Activated gamma-delta T cell treated with anti-CD3 and anti-CD28 coated beads, Interleukin-2, amount 50 U/mL, for 16 hours (primary cell): ENCODE measurements around the gene SSC5D.

Experiments used
- DNase-seq: peaks from one replicate; pipeline ENCODE4 v3.0.0-alpha.2; 2020; ENCODE audit warnings: low read depth

SSC5D gene

DNA sequence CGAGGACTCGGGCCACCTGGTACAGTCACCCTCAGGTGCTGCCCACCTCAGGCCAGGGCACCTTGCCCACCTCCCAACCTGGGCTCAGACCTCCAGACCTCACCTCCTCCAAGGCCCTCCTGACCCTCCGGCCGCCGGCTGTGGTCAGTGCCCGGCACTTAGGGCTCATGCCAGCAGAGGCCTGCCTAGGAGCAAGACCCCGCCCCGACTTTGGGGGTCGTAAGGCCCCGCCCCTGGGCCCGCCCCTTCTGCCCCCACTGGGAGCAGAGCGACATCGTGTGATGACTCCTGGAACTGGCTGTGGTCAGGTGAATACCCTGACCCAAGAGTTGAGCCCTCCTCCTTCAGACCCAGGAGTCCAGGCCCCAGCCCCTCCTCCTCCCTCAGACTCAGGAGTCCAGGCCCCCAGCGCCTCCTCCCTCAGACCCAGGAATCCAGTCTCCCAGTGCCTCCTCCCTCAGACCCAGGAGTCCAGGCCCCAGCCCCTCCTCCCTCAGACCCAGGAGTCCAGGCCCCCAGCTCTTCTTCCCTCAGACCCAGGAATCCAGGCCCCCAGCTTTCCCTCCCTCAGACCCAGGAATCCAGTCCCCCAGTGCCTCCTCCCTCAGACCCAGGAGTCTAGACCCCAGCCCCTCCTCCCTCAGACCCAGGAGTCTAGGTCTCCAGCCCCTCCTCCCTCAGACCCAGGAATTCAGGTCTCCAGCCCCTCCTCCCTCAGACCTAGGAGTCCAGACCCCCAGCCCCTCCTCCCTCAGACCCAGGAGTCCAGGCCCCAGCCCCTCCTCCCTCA lies 48.9 kb downstream of the SSC5D start, which contains the start of gene SBK2:
Gene SBK2, minus strand, starts transcription at position 183 of the 790 bp plus-strand sequence. CDS start 839 bp downstream, outside the sequence.
- no peak for DNase-seq

- no peak for DNase-seq
Measured at GRCh38 chr19:55537741-55538111, 49.5 kb downstream of the SSC5D start.

DNA sequence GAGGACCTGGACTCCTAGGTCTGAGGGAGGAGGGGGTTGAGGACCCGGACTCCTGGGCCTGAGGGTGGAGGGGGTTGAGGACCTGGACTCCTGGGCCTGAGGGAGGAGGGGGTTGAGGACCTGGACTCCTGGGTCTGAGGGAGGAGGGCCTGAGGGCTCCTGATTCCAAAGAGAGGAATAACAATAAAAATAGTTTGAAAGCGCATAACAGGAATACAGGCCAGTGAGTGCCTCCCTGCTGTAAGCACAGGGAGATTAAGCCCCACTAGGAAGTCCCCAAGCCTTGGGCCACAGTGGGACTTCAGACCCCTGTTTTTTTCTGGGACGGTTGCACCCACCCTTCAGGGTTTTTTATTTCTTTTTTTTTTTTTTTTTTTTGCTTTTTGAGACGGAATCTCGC lies 49.9 kb downstream of the SSC5D start:
- DNase-seq: no peak

GRCh38 chr19:55539090-55539984 lies 51.1 kb downstream of the SSC5D start:
- no peak for DNase-seq

GRCh38 chr19:55540619-55541018 lies 52.4 kb downstream of the SSC5D start:
- no peak for DNase-seq

GRCh38 chr19:55541091-55541490 lies 52.9 kb downstream of the SSC5D start:
- DNase-seq: no peak

DNA sequence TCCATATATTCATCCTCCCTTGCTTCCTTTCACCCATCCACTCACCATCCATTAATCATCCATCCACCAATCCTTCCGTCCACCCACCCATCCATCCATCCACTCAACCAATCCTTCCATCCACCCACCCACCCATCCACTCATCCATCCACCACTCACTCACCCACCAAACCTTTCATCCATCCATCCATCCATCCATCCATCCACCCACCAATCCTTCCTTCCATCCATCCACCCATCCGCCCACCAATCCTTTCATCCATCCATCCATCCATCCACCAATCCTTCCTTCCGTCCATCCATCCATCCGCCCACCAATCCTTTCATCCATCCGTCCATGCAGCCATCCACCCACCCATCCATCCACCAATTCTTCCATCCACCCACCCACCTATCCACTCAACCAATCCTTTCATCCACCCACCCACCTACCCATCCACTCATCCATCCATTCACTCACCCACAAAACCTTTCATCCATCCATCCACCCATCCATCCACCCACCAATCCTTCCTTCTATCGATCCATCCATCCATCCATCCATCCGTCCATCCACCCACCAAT lies 54.1 kb downstream of the SSC5D start:
- DNase-seq: no peak

GRCh38 chr19:55543567-55543966 lies 55.3 kb downstream of the SSC5D start:
- DNase-seq: no peak

DNA sequence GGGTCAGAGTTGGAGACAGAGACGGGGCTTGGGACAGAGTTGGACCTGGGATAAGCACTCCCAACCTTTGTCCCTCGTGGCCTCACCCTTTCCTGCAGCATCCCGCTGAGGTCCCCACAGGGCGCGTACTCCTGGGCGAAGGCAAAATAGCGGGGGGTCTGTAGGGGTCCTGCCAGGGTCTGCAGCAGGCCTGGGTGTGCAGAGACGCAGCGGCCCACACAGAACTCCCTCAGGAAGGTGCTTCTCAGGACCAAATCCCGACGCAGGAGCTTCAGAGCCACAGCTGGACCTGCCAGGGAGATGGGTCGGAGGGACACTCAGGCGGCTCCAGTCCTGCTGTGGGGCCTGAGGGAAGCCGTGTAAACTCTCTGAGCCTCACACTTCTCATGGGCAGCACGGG lies 55.8 kb downstream of the SSC5D start:
- no peak for DNase-seq

DNA sequence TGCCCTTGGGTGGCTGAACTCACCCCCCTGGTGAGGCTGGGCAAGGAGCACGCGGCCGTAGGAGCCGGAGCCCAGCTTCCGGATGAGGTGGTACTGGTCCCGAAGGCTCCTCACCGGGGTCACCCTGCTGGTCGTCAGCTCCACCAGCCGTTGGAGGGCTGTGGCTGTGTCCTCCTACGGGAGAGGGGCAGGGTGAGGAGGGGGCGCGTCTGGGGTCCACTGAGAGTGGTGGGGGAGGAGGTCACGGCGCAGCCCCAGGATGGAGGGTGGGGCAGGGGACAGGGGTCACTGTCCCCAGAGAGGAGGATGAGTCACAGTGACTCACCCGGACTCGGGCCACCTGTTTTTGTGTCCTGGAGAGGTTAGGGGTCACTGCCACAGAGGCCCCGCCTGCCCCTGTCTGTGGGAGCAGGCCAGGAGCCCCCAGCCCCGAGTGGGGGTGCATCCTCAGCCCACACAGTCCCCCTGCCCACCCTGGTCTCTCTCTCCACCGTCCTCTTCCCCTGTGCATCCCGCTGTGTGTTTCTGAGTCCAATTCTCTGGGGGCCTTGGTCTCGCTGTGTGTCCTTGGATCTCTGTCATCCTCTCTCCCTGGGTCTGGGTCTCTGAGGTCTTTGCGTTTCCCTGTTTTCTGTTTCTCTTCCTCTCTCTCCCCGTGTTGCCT lies 56.7 kb downstream of the SSC5D start:
- no peak for DNase-seq

- no peak for DNase-seq
Measured at GRCh38 chr19:55545443-55545842, 57.2 kb downstream of the SSC5D start, which contains the start of gene SBK3. Gene SBK3, minus strand, starts transcription at chr19:55545543. Its CDS starts 0 bp downstream, at chr19:55545543.

GRCh38 chr19:55546011-55546410 lies 57.8 kb downstream of the SSC5D start:
- no peak for DNase-seq

DNA sequence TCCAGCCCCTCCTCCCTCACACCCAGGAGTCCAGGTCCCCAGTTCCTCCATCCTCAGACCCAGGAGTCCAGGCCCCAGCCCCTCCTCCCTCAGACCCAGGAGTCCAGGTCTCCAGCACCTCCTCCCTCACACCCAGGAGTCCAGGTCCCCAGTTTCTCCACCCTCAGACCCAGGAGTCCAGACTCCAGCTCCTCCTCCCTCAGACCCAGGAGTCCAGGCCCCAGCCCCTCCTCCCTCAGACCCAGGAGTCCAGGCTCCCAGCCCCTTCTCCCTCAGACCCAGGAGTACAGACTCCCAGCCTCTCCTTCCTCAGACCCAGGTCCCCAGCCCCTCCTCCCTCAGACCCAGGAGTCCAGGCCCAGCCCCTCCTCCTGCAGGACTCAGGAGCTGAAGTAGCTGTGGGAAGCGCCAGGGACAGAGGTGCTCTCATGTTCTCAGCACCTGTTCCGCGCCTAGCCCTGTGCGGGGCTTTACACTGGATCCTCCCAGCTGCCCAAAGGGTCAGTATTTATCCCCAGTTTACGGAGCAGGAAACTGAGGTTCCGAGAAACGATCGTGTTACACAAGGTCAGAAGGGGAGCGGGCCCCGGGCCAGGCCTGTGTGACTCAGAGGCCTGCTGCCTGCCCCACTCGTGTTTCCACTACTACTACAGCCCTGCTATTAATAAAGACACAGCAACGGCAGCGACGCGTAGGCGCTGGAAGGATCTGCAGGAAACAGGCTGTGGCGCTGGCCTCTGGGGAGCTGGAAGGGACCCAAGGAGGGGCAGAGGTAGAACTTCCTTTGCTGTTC lies 58.8 kb downstream of the SSC5D start:
- DNase-seq: no peak

DNA sequence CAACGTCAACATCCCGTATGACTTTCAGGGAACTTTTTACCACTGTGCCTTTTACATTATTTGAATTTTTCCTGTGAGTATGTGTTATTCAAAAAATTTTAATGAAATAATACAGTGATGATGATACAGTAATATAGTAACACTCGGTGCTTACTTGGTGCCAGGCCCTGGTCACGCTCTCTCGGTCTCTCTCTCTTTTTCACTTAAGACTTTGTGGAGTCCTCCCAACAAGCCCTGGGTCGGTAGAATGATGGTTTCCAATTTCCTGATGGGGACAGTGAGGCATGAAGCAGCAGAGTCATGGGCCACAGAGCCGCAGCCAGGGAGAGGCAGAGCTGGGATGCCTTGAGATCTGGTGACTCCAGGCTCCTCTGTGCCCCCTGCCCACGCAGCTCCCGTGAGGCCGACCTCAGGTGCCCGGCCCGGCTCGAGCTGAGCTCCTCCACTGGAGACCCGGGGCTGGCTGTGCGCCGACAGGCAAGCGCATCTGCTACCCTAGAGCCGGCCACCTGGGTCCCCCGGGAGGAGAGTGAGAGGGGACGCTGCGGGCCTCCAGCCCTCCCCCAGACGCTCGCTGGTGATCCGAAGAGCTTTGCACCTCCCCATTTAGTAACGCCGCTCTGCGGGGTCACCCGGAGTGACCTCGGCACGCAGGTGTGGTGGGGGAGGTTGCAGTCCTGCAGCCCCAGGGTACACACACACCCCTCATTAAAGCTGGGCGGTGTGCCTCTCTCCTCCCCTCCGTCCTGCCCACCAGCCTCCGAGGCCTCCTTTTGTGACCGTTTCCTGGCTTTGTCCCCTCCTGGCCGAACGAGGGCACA lies 61.5 kb downstream of the SSC5D start:
- DNase-seq: no peak

GRCh38 chr19:55550321-55550650 lies 62.0 kb downstream of the SSC5D start:
- no peak for DNase-seq

GRCh38 chr19:55552206-55552605 lies 64.0 kb downstream of the SSC5D start:
- DNase-seq: no peak

- DNase-seq: no peak
Measured at GRCh38 chr19:55552620-55553019, 64.4 kb downstream of the SSC5D start.

GRCh38 chr19:55553217-55554182 lies 65.3 kb downstream of the SSC5D start:
- no peak for DNase-seq

- no peak for DNase-seq
Measured at GRCh38 chr19:55554302-55554701, 66.1 kb downstream of the SSC5D start.
